Suprapubic skin (tissue), 3 donors: Measurements from ENCODE around the gene CAV1.

Experiments
- EP300 ChIP-seq: sonication (generic); formaldehyde crosslinking; IDR thresholded peaks from one replicate; pipeline ENCODE4 v1.6.1; 2017; ENCODE audit warnings: antibody characterized with exemption
- TF ChIP-seq, protein P1 (sequence below), 2 donors: fragments of 200-600 bp in 1 of 2; fragments of 450-650 bp in 1 of 2; sonication (generic) in 1 of 2; IDR thresholded peaks; one replicate each; pipeline ENCODE4 v1.5.1; 2016 to 2019; ENCODE audit warnings: antibody characterized with exemption in 2 of 2, mild to moderate bottlenecking in 1 of 2, moderate library complexity in 1 of 2

DNA sequence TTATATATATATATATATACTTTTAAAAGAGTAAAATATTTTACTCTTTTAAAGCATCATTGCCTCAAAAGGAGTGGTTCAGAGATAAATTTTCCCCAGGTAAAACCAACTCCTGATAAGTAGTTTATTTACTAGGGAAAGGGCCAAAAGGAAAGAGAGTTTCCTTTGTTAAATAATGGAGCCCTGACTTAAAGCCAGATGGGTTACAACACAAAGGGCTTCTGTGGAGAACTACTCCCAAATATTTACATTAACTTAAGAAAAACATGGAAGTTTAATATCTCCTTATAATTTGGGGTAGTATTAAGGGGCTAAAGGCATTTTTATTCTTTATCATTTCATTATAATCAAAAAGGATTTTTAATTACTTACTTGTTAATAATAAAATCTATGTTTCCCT is 8.5 kb upstream of the CAV1 start:
- TF ChIP-seq, protein P1, sequence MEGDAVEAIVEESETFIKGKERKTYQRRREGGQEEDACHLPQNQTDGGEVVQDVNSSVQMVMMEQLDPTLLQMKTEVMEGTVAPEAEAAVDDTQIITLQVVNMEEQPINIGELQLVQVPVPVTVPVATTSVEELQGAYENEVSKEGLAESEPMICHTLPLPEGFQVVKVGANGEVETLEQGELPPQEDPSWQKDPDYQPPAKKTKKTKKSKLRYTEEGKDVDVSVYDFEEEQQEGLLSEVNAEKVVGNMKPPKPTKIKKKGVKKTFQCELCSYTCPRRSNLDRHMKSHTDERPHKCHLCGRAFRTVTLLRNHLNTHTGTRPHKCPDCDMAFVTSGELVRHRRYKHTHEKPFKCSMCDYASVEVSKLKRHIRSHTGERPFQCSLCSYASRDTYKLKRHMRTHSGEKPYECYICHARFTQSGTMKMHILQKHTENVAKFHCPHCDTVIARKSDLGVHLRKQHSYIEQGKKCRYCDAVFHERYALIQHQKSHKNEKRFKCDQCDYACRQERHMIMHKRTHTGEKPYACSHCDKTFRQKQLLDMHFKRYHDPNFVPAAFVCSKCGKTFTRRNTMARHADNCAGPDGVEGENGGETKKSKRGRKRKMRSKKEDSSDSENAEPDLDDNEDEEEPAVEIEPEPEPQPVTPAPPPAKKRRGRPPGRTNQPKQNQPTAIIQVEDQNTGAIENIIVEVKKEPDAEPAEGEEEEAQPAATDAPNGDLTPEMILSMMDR (IDR thresholded peaks at IDR 0.05), result no peak
- no peak for TF ChIP-seq EP300
